Psoas muscle (tissue), 8 donors: ENCODE data around the gene DNAI1. TPM values are rescaled to one million over a fixed set of nuclear protein-coding genes. Genes with fewer than 3 reads are reported as not detected.
"Not testable (repeated sequence)": the region's sequence is repeated elsewhere in the genome, so short reads cannot be mapped to it uniquely, and the experiment has no call there.

Source experiments
- ATAC-seq, 4 donors: fragments of 200-7000 bp; cut with Tn5 transposase; one replicate each; pipeline ENCODE4 v1.9.1; 2020; ENCODE audit warnings: moderate library complexity in 3 of 4, mild to moderate bottlenecking in 2 of 4
- DNase-seq, 2 donors: peaks; one replicate each; pipeline ENCODE4 v3.0.0-alpha.2; 2020
- H3K27ac ChIP-seq: fragments of 200-600 bp; one replicate; pipeline ENCODE4 v1.8.0; 2022
- H3K27me3 ChIP-seq, 3 donors: fragments of 200-600 bp in 1 of 3; one replicate each; pipeline versions ENCODE4 v1.6.1 to v1.8.0; 2013 to 2022; ENCODE audit warnings: low read length in 2 of 3, mild to moderate bottlenecking in 2 of 3, moderate library complexity in 1 of 3; ENCODE audit not compliant: insufficient read depth in 3 of 3
- H3K36me3 ChIP-seq, 2 donors: fragments of 200-600 bp in 1 of 2; one replicate each; pipeline versions ENCODE4 v1.6.1 to v1.8.0; 2013 to 2022; ENCODE audit warnings: low read depth in 1 of 2, mild to moderate bottlenecking in 1 of 2, moderate library complexity in 1 of 2; ENCODE audit not compliant: insufficient read depth in 1 of 2
- H3K4me1 ChIP-seq: fragments of 200-600 bp; one replicate; pipeline ENCODE4 v1.8.0; 2022
- H3K4me3 ChIP-seq: fragments of 200-600 bp; one replicate; pipeline ENCODE4 v1.8.0; 2022; ENCODE audit warnings: mild to moderate bottlenecking
- H3K9me3 ChIP-seq: fragments of 200-600 bp; one replicate; pipeline ENCODE4 v1.8.0; 2022
- WGBS, 3 donors: extraction: QIAGEN DNeasy Blood & Tissue Kit; methylation state at CpG; one replicate each; pipeline versions ENCODE4 v1.1.6 to v1.1.7; 2013; 5-methylcytosine and 5-hydroxymethylcytosine counted together
- intact Hi-C, 2 donors: fragments of 100-400 bp; cut with DNase I; formaldehyde crosslinking; loops; one replicate each; pipeline versions ENCODE4 v1.11.0 to v1.14.2; 2022
- polyA plus RNA-seq, 3 donors: library from polyadenylated mRNA; stranded (reverse); fragments of 200-250 nt; gene quantifications; one replicate each; pipeline ENCODE4 v1.2.3, GENCODE V29; 2013
- total RNA-seq, 4 donors: library from RNA; stranded (reverse); fragmentation: NEBNext Ultra II Directional in 2 of 4; extraction: Animal tissue kit (Norgen Biotek cat#: 25700) in 2 of 4; gene quantifications; one replicate each; pipeline versions ENCODE4 v1.2.1 to v1.2.4, GENCODE V29; 2021 to 2023
- TF ChIP-seq, protein P1 (sequence below): fragments of 200-600 bp; IDR thresholded peaks from one replicate; pipeline ENCODE4 v1.8.0; 2022; ENCODE audit warnings: antibody characterized with exemption
- donor health status: healthy with polysubstance abuse.
- donor health status: DM: no; HTN: no; CAD: no; lungs with moderate emphysema.
- donor health status: Bipolar disorder and iron deficiency.
- donor health status: healthy.
- donor health status: DM: yes; HTN: yes; CAD: no.
- donor health status: DM: no; HTN: no; CAD: no.
- donor health status: DM: no; HTN: no; CAD: no.
- donor health status: DM: yes; HTN: yes; CAD: no.

DNAI1 gene
- total and polyA plus RNA-seq, 7 donors = 0.04 to 0.70 (median 0.27) TPM; not detected in 3

DNA sequence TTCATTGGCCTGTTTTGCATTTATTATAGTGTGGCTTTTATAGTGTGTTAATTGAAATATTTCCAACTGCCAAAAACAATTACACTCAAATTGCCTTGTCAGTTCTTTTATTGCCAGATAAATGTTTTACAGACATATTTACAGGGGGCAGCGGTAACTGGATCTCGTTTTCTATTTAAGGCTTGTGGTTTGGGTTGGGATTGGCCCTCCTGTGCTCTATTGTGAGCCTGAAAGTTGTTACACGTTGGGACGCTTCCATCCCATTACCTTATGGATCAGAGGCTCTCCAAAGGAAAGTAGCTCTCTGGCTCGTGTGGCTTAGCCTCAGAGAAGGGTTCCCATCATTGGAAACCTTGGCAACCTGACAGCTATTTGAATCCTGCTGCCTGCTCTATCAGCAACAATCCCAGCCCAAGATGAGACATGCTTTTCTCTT, 20.8 kb downstream of the DNAI1 start:
- ATAC-seq (no peak), DNase-seq (no peak)
- intact Hi-C loops = no loop called here
- TF ChIP-seq, protein P1, sequence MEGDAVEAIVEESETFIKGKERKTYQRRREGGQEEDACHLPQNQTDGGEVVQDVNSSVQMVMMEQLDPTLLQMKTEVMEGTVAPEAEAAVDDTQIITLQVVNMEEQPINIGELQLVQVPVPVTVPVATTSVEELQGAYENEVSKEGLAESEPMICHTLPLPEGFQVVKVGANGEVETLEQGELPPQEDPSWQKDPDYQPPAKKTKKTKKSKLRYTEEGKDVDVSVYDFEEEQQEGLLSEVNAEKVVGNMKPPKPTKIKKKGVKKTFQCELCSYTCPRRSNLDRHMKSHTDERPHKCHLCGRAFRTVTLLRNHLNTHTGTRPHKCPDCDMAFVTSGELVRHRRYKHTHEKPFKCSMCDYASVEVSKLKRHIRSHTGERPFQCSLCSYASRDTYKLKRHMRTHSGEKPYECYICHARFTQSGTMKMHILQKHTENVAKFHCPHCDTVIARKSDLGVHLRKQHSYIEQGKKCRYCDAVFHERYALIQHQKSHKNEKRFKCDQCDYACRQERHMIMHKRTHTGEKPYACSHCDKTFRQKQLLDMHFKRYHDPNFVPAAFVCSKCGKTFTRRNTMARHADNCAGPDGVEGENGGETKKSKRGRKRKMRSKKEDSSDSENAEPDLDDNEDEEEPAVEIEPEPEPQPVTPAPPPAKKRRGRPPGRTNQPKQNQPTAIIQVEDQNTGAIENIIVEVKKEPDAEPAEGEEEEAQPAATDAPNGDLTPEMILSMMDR = no peak
- Histone ChIP-seq H3K36me3 (no peaks in the 10 kb centered on the region), H3K9me3 (no peaks in the 10 kb centered on the region), H3K27me3 (no peaks in the 10 kb centered on the region), H3K27ac (no peak overlapping the region), H3K4me3 (no peak overlapping the region), H3K4me1 (peaks cover 9% of the 10 kb centered on the region)
- WGBS, 3 donors = 35 to 46% (median 38%) methylated on average over 5 of the region's 5 CpGs

DNA sequence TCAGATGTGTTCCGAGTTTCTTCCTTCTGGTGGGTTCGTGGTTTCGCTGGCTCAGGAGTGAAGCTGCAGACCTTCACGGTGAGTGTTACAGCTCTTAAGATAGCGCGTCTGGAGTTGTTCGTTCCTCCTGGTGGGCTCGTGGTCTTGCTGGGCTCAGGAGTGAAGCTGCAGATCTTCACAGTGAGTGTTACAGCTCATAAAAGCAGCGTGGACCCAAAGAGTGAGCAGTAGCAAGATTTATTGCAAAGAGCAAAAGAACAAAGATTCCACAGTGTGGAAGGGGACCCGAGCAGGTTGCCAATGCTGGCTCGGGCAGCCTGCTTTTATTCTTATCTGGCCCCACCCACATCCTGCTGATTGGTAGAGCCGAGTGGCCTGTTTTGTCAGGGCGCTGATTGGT, 23.0 kb downstream of the DNAI1 start:
- H3K9me3 ChIP-seq, H3K27me3 ChIP-seq, DNase-seq, H3K27ac ChIP-seq, ATAC-seq, H3K36me3 ChIP-seq, H3K4me1 ChIP-seq, intact Hi-C loops, H3K4me3 ChIP-seq: not testable (repeated sequence)
- WGBS, 3 donors = 63 to 65% (median 65%) methylated on average over 9 to 13 of the region's 13 CpGs

DNA sequence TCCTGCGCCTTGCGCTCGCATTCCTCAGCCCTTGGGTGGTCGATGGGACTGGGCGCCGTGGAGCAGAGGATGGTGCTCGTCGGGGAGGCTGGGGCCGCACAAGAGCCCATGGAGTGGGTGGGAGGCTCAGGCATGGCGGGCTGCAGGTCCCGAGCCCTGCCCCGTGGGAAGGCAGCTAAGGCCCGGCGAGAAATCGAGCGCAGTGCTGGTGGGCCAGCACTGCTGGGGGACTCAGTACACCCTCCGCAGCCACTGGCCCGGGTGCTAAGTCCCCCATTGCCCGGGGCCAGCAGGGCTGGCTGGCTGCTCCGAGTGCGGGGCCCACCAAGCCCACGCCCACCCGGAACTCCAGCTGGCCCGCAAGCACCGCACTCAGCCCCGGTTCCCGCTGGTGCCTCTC, 24.1 kb downstream of the DNAI1 start:
- H3K36me3 ChIP-seq, H3K4me1 ChIP-seq, H3K27ac ChIP-seq, H3K9me3 ChIP-seq, DNase-seq, H3K4me3 ChIP-seq, ATAC-seq, H3K27me3 ChIP-seq, intact Hi-C loops: not testable (repeated sequence)
- WGBS, 3 donors = 93 to 96% (median 95%) methylated on average over 13 to 25 of the region's 27 CpGs

DNA sequence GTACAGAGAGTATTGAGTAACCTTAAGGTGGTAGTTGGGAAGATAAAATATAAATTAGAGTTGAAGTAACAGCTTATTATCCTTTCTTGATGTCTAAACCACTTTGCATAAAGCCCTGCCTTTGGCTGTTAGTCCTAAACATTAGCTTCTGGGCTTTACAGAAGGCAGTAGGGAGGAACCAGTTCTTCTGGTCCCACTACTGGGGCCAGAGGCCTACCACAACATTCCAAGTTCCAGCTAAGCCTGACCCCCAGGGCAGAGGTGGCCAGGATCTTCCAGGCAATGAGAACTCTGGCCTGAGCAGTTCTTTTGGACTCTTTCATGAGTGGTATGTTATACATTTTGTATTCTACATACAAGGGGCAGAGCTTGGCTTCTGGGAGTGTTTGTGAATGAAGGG, 26.1 kb downstream of the DNAI1 start:
- Histone ChIP-seq H3K27me3 (no peaks in the 10 kb centered on the region), H3K9me3 (no peaks in the 10 kb centered on the region), H3K4me1 (peaks cover 9% of the 10 kb centered on the region), H3K27ac (no peak overlapping the region), H3K36me3 (no peaks in the 10 kb centered on the region), H3K4me3 (no peak overlapping the region)
- intact Hi-C loops = no loop called here
- ATAC-seq = no peak
- TF ChIP-seq, protein P1 = no peak
- DNase-seq = no peak

DNA sequence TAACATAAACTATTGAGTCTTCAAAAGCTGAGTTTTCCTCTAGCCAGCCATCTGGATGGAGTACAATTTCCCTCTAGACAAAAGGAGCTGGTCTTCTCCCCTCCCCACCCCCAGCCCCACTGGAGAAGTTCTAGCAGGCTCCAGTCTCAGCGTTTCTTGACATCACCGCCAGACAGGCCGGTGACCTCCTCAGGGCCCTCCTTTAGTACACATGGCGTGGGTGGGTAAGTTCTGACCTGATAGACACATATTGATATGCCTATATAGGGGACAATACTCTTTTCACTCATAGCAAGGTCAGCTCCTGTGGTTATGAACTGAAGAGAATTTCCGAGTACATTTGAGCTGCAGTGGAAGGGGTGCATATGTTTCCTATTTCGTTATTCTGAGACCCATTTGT, 27.2 kb downstream of the DNAI1 start:
- H3K4me3 ChIP-seq = no peak overlapping the region
- no peaks in the 10 kb centered on the region for H3K9me3 ChIP-seq
- H3K27me3 ChIP-seq = no peaks in the 10 kb centered on the region
- TF ChIP-seq, protein P1 = no peak
- 75 to 84% (median 78%) methylated on average over 6 of the region's 6 CpGs for WGBS, 3 donors
- DNase-seq (no peak), ATAC-seq (no peak)
- H3K4me1 ChIP-seq = peaks cover 9% of the 10 kb centered on the region
- H3K27ac ChIP-seq = no peak overlapping the region
- intact Hi-C loops = no loop called here
- no peaks in the 10 kb centered on the region for H3K36me3 ChIP-seq

DNA sequence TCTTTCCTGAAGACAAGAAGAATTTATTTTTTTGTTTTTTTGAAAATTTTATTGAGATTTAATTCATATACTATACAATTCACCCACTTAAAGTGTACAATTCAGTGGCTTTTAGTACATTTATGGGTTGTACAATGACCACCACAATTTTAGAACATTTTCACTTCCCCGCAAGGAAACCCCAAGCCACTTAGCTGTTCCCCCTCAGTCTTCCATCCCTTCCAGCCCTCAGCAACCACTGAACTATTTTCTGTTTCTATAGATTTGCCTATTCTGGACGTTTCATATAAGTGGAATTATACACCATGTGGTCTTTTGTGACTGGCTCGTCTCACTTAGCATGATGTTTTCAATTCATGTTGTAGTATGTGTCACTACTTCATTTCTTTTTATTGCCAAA, 28.0 kb downstream of the DNAI1 start:
- no peak for ATAC-seq
- no peaks in the 10 kb centered on the region for H3K27me3 ChIP-seq
- WGBS, 3 donors = 64 to 67% (median 65%) methylated on average over 3 of the region's 3 CpGs
- H3K4me1 ChIP-seq = peaks cover 9% of the 10 kb centered on the region
- intact Hi-C loops = no loop called here
- no peak overlapping the region for H3K27ac ChIP-seq
- H3K36me3 ChIP-seq = no peaks in the 10 kb centered on the region
- H3K4me3 ChIP-seq = no peak overlapping the region
- no peaks in the 10 kb centered on the region for H3K9me3 ChIP-seq
- TF ChIP-seq, protein P1 = no peak
- DNase-seq = no peak
